Effector memory CD4-positive, alpha-beta T cell (primary cell): ENCODE data around the gene MAT2A.

Source experiments
- DNase-seq, 3 donors: peaks; one replicate each; pipeline ENCODE4 v3.0.0-alpha.2; 2020
- H3K27ac ChIP-seq: 2 replicates; pipeline ENCODE4 v1.7.0; 2013; ENCODE audit warnings: mild to moderate bottlenecking, low read length, moderate library complexity; ENCODE audit not compliant: insufficient read depth, poor library complexity, severe bottlenecking
- H3K27me3 ChIP-seq: replicated peaks from 2 replicates; pipeline ENCODE4 v1.7.0; 2013; ENCODE audit warnings: mild to moderate bottlenecking, low read length; ENCODE audit not compliant: insufficient read depth, control insufficient read depth, poor library complexity, severe bottlenecking
- H3K36me3 ChIP-seq: 2 replicates; pipeline ENCODE4 v1.7.0; 2013; ENCODE audit warnings: mild to moderate bottlenecking, low read length, moderate library complexity; ENCODE audit not compliant: control insufficient read depth, insufficient read depth
- H3K4me1 ChIP-seq: 2 replicates; pipeline ENCODE4 v1.7.0; 2013; ENCODE audit warnings: low read length, mild to moderate bottlenecking; ENCODE audit not compliant: control insufficient read depth, insufficient read depth, poor library complexity, severe bottlenecking
- H3K4me3 ChIP-seq: 2 replicates; pipeline ENCODE4 v1.7.0; 2013; ENCODE audit warnings: low read length, low read depth, mild to moderate bottlenecking; ENCODE audit not compliant: insufficient read depth, poor library complexity, severe bottlenecking
- H3K9me3 ChIP-seq: 2 replicates; pipeline ENCODE4 v1.7.0; 2013; ENCODE audit warnings: mild to moderate bottlenecking, low read length, moderate library complexity; ENCODE audit not compliant: control insufficient read depth
- total RNA-seq, 3 donors: gene quantifications; one replicate each; lab custom pipeline; 2026; lab: John Stamatoyannopoulos, UW

Gene MAT2A
- total RNA-seq = 82.0 to 184 (median 175) reads per million in 3 donors

DNA sequence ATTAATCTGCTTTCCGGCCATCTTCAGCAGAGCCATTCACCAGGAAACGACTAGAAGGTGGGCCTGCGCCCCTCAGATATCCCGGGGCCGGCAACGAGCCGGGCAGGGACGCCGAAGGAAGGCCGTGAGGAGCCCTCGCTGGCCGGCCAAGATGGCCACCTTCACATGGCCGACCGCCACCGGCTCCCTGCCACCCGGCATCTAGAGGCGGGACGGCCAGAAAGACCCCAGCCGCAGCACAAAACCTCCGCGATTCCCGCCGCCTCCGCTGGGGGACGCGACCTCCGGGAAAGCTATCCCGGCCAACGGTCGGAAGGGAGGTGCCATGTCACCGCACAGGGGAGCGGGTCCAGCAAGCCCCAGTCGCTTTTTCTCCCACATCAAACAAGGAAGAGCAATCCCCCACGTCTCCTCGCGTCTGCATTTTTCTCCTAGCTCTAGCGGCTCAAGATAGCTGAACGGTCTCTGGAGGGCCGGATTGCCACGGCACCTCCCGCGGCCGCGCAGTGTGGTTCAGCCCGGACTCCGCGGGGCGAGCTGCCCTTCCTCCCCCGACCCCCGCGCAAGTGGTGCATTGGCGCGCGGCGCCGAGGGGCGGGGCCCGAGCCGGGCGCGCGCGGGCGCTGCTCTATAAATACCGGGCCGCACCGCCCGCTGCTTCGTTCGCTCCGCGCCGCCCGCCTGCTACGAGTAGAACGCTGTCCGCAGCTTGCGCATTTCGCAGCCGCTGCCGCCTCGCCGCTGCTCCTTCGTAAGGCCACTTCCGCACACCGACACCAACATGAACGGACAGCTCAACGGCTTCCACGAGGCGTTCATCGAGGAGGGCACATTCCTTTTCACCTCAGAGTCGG, at the start of gene MAT2A:
Gene MAT2A (plus strand): TSS at position 662 of the 854 bp plus-strand sequence. CDS start 120 bp downstream, at position 782.
- Histone ChIP-seq H3K27ac (peak within 1 kb of the TSS; percentile 77), H3K27me3 (no peaks in the 10 kb centered on the region), H3K9me3 (no peaks in the 10 kb centered on the region), H3K4me1 (peaks cover 20% of the 10 kb centered on the region), H3K4me3 (peak within 1 kb of the TSS; percentile 94), H3K36me3 (peaks cover 23% of the 10 kb centered on the region)
- peak; percentile 74 to 76 (median 75) for DNase-seq

DNA sequence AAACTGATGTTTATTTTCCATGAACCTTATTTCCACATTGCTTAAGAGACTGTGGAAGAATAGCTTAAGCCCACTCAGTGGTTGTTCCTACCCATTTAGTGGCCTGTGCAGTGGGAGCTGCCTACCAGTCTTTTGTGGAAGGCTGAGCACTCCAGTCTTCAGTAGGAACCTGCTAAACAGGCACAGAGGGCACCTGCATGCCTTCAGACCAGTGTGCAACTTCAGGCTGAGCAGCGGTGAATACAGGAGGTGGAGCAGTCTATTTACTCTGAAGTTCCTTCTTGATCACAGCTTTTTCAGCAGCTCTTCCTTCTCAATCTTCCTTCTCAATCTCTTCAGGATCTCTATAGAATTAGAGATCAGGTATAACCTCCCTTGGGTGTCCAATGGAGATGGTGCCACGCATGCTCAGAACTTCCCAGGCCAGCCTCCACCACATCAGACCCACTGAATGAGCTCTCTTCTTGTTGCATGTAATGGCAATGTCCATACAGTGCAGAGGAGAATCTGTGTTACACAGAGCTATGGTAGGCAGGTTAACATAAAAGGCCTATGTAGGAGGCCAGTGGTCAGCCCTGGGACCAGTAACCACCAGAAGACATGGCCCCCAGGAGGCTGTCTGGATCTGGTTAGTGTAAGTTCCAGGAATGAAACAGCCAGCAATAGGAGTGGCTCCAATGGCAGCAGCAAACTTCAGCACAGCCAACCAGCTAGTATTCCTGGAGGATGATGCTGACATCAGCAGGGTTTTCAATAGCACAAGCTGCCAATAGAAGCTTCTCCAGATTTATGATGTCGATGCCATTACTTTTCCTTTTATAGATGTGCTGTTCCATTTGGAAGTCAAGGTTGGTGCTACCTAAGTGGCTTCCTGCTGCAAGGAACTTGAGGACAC, 47.9 kb upstream of the MAT2A start:
- Histone ChIP-seq H3K36me3 (no peaks in the 10 kb centered on the region), H3K4me1 (no peaks in the 10 kb centered on the region), H3K9me3 (no peaks in the 10 kb centered on the region), H3K27me3 (no peaks in the 10 kb centered on the region), H3K27ac (no peak overlapping the region), H3K4me3 (no peak overlapping the region)
- no peak for DNase-seq

DNA sequence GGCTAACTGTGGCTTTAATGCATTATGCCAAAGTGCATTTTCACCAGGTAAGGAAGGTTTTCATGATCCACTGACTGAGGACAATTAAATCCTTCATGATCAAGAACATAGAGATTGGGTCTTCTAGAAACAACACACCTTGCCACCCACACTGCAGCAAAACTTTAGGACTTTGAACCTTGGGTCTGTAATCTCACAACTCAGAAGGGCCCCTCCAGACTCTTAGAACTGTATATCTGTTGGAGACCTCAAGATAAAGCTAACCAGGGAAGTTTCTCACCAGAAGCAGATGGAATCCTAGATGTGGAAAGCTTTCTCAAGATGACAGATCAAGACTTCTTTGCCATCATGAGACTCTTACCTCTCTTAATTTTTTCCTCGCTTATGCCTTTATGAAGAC, 42.5 kb upstream of the MAT2A start:
- DNase-seq = no peak
- no peaks in the 10 kb centered on the region for H3K27me3 ChIP-seq
- H3K4me3 ChIP-seq = no peak overlapping the region
- no peaks in the 10 kb centered on the region for H3K36me3 ChIP-seq
- H3K27ac ChIP-seq = no peak overlapping the region
- H3K4me1 ChIP-seq = no peaks in the 10 kb centered on the region
- H3K9me3 ChIP-seq = no peaks in the 10 kb centered on the region

DNA sequence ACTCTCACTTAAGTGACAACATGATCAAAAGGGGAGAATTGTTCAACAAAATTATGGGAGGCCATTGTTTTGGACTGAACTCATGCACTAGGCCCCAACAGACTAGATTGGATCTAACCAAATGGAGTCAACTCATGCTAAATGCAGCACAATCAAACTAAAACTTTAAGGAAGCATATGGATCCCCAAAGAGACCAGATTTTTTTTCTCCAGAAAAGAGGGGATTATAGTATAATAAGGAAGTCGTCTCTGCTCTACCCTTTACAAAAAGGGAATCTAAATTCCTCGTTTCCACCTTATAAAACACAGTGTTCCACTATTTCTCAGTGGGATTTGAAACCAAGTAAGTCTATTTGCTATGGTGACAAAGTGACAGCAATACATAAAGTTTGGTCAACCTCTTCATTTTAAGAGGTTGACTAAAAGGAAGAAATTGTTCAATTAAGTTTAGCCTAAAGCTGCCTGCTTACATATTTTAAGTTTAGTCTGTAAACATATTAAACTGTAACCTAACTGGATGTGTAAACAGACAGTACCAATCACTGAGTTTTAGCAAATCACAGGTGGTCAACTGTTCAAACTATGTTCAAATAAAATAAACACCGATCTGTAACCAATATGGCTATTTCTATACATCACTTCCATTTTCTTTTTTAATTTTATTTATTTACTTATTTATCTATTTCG, 40.9 kb upstream of the MAT2A start:
- DNase-seq = no peak
- Histone ChIP-seq H3K9me3 (no peaks in the 10 kb centered on the region), H3K27ac (no peak overlapping the region), H3K27me3 (no peaks in the 10 kb centered on the region), H3K4me3 (no peak overlapping the region), H3K36me3 (no peaks in the 10 kb centered on the region), H3K4me1 (no peaks in the 10 kb centered on the region)

DNA sequence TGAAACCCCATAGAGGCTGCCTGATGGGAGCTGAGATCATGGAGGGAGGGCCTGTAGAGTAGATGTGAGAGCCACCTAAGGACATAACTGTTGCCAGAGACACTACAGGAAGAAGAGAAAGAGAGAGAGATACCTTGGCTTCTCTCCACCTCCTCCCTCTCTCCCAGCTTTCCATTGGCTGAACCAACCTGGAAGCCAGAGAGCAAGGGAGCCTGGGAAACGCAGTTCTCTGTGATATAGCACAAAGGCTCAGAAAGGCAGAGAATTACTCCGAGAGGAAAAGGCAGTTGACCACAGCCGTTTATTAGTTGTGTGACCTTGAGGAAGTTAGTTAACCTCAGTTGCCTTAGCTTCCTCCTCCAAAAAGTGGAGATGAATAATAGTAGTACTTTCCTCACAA, 37.7 kb upstream of the MAT2A start:
- no peaks in the 10 kb centered on the region for H3K36me3 ChIP-seq
- no peak overlapping the region for H3K4me3 ChIP-seq
- H3K27ac ChIP-seq = no peak overlapping the region
- H3K4me1 ChIP-seq = no peaks in the 10 kb centered on the region
- DNase-seq = no peak
- H3K27me3 ChIP-seq = no peaks in the 10 kb centered on the region
- no peaks in the 10 kb centered on the region for H3K9me3 ChIP-seq

DNA sequence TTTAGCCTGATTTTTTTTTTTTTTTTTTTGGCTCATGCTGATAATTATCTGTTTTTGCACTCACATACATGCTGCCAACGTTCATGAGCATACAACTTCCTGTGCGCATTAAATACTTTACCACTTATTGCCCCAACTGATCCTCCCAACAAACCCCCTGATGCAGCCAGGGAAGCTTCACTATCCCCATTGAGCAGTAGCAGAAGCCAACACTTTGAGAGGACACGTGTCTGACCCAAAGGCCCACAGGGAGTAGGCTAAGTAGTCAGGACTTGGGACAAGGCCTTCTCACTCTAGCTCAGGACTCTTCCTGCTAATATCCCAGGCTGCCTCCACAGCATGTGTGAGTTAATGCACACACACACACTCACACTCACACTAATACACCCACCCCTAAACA, 36.2 kb upstream of the MAT2A start:
- no peak overlapping the region for H3K27ac ChIP-seq
- no peaks in the 10 kb centered on the region for H3K27me3 ChIP-seq
- H3K36me3 ChIP-seq = no peaks in the 10 kb centered on the region
- no peaks in the 10 kb centered on the region for H3K4me1 ChIP-seq
- no peak for DNase-seq
- no peaks in the 10 kb centered on the region for H3K9me3 ChIP-seq
- H3K4me3 ChIP-seq = no peak overlapping the region

DNA sequence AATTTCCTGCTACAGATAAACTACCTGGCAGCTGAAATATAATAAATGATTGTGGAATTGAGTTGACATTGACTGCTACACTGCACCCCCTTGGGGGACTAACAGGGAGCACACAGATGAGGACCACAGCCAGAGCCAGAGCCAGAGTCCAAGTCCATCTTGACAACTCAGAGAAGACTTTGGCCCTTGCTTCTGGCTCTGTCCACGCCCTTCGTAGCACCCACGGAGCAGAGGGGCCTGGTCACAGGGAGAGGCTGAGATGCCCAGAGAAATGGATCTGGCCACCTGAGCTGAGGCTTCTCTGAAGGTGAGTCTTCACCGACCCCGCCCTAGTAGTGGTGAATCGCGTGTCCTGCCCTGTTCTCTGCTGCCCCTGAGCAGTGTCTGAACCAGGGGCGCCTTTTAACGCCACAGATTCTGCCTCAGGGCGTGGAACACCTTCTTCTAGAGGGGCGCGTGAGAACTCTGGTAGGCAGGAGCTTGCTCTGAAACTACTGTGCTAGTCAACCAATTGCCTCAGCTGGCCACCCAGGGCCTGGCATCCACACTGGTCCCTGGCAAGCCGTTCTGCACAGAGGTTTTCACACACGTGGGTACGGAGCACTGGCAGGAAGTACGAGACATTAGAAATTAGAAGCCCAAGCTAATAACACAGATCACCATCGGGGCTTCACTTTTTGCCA, 35.7 kb upstream of the MAT2A start:
- H3K27ac ChIP-seq = no peak overlapping the region
- no peaks in the 10 kb centered on the region for H3K36me3 ChIP-seq

DNA sequence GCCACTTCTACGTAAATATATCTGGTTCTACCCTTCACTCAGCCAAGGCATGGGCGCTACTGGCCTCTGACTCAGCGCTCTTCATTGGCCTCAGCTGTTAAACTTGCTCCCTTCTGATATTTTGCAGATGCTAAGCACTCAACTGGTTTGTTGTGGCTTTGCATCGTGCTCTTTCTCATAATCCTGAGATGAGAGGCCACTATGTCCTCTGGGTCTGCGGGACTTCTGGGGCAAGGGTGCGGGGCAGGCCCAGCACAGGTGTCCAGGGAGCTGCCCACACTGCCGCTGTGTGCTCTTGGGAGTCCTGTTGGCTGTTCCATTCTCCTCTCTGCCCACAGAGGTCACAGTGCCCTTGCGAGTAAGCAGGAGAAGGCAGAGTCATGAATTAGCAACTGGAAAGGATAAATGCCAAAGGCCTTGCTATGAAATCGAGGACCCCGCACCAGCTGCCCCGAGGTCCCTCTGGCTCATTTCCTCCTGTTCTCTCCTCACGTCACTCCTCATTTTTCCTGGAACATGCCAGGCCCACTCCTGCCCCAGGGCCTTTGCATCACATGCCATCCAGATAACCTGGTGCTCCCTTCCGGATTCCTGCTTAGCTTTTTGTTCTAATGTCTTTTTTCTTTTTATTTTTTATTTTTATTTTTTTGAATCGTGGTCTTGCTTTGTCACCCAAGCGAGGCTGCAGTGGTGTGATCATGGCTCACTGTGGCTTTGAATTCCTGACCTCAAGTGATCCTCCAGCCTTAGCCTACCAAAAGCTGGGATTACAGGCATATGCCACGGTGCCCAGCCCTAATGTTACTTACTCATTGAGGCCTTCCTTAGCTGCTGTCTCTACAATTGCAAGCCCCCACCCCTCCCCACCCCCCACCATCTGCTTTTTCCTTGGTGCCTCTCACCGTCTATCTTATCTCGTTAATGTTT, 34.9 kb upstream of the MAT2A start:
- DNase-seq = no peak
- no peak overlapping the region for H3K4me3 ChIP-seq

More for the DNA sequence above, 35.7 kb upstream of the MAT2A start:
- Histone ChIP-seq H3K4me1 (no peaks in the 10 kb centered on the region), H3K4me3 (no peak overlapping the region), H3K9me3 (no peaks in the 10 kb centered on the region), H3K27me3 (no peaks in the 10 kb centered on the region)
- DNase-seq = no peak

More for the DNA sequence above, 34.9 kb upstream of the MAT2A start:
- H3K27me3 ChIP-seq = no peaks in the 10 kb centered on the region
- no peaks in the 10 kb centered on the region for H3K36me3 ChIP-seq
- no peaks in the 10 kb centered on the region for H3K9me3 ChIP-seq
- no peaks in the 10 kb centered on the region for H3K4me1 ChIP-seq
- H3K27ac ChIP-seq = no peak overlapping the region
